Measurements from ENCODE around the gene ZFP69B.

DNA sequence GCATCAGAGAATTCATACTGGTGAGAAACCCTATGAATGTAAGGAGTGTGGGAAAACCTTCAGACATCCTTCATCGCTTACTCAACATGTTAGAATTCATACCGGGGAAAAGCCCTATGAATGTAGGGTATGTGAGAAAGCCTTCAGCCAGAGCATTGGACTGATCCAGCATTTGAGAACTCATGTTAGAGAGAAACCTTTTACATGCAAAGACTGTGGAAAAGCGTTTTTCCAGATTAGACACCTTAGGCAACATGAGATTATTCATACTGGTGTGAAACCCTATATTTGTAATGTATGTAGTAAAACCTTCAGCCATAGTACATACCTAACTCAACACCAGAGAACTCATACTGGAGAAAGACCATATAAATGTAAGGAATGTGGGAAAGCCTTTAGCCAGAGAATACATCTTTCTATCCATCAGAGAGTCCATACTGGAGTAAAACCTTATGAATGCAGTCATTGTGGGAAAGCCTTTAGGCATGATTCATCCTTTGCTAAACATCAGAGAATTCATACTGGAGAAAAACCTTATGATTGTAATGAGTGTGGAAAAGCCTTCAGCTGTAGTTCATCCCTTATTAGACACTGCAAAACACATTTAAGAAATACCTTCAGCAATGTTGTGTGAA lies 12.8 kb downstream of the ZFP69B start:
- TF ChIP-seq, protein P1, sequence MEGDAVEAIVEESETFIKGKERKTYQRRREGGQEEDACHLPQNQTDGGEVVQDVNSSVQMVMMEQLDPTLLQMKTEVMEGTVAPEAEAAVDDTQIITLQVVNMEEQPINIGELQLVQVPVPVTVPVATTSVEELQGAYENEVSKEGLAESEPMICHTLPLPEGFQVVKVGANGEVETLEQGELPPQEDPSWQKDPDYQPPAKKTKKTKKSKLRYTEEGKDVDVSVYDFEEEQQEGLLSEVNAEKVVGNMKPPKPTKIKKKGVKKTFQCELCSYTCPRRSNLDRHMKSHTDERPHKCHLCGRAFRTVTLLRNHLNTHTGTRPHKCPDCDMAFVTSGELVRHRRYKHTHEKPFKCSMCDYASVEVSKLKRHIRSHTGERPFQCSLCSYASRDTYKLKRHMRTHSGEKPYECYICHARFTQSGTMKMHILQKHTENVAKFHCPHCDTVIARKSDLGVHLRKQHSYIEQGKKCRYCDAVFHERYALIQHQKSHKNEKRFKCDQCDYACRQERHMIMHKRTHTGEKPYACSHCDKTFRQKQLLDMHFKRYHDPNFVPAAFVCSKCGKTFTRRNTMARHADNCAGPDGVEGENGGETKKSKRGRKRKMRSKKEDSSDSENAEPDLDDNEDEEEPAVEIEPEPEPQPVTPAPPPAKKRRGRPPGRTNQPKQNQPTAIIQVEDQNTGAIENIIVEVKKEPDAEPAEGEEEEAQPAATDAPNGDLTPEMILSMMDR (IDR thresholded peaks at IDR 0.05 in 2 of 3, conservative IDR thresholded peaks at IDR 0.05 in 1 of 3; ENCODE audit: control insufficient read depth in 2 of 3, extremely low read depth in 1 of 3, insufficient read depth in 1 of 3, low read depth in 3 of 3, low read length in 3 of 3): no peak
- TF ChIP-seq, protein P2, sequence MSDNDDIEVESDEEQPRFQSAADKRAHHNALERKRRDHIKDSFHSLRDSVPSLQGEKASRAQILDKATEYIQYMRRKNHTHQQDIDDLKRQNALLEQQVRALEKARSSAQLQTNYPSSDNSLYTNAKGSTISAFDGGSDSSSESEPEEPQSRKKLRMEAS (IDR thresholded peaks at IDR 0.05; ENCODE audit: low read depth, low read length): no peak
- TF ChIP-seq FOXM1 (IDR thresholded peaks at IDR 0.05; ENCODE audit: low read depth, low read length): no peak
- TF ChIP-seq SMAD1 (IDR thresholded peaks at IDR 0.05; ENCODE audit: low read depth, partially characterized antibody): no peak
- no peak for TF ChIP-seq CREB1 (IDR thresholded peaks at IDR 0.05; ENCODE audit: low read depth)
- TF ChIP-seq NBN (IDR thresholded peaks at IDR 0.05): no peak
- TF ChIP-seq EZH2 (IDR thresholded peaks at IDR 0.05; ENCODE audit: borderline replicate concordance, control insufficient read depth, low read depth, low read length): no peak
- no peak for TF ChIP-seq TCF12 (IDR thresholded peaks at IDR 0.05; ENCODE audit: low read depth, low read length)
- TF ChIP-seq POLR2AphosphoS5 (IDR thresholded peaks at IDR 0.05; ENCODE audit: low read length): no peak
- TF ChIP-seq, protein P3, sequence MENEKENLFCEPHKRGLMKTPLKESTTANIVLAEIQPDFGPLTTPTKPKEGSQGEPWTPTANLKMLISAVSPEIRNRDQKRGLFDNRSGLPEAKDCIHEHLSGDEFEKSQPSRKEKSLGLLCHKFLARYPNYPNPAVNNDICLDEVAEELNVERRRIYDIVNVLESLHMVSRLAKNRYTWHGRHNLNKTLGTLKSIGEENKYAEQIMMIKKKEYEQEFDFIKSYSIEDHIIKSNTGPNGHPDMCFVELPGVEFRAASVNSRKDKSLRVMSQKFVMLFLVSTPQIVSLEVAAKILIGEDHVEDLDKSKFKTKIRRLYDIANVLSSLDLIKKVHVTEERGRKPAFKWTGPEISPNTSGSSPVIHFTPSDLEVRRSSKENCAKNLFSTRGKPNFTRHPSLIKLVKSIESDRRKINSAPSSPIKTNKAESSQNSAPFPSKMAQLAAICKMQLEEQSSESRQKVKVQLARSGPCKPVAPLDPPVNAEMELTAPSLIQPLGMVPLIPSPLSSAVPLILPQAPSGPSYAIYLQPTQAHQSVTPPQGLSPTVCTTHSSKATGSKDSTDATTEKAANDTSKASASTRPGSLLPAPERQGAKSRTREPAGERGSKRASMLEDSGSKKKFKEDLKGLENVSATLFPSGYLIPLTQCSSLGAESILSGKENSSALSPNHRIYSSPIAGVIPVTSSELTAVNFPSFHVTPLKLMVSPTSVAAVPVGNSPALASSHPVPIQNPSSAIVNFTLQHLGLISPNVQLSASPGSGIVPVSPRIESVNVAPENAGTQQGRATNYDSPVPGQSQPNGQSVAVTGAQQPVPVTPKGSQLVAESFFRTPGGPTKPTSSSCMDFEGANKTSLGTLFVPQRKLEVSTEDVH (IDR thresholded peaks at IDR 0.05; ENCODE audit: low read depth, partially characterized antibody): no peak
- TF ChIP-seq ZNF384 (IDR thresholded peaks at IDR 0.05; ENCODE audit: borderline replicate concordance, low read depth, low read length): no peak
- TF ChIP-seq, protein P4, sequence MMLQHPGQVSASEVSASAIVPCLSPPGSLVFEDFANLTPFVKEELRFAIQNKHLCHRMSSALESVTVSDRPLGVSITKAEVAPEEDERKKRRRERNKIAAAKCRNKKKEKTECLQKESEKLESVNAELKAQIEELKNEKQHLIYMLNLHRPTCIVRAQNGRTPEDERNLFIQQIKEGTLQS (IDR thresholded peaks at IDR 0.05; ENCODE audit: borderline replicate concordance, extremely low read depth, low read depth, low read length): no peak
- TF ChIP-seq, protein P5, sequence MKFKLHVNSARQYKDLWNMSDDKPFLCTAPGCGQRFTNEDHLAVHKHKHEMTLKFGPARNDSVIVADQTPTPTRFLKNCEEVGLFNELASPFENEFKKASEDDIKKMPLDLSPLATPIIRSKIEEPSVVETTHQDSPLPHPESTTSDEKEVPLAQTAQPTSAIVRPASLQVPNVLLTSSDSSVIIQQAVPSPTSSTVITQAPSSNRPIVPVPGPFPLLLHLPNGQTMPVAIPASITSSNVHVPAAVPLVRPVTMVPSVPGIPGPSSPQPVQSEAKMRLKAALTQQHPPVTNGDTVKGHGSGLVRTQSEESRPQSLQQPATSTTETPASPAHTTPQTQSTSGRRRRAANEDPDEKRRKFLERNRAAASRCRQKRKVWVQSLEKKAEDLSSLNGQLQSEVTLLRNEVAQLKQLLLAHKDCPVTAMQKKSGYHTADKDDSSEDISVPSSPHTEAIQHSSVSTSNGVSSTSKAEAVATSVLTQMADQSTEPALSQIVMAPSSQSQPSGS (IDR thresholded peaks at IDR 0.05; ENCODE audit: low read length): no peak

All from GM12878 (cell line).